PC-3 (cell line): Measurements from ENCODE around the gene PXK. TPM values are rescaled to one million over a fixed set of nuclear protein-coding genes. Genes with fewer than 3 reads are reported as not detected.

ENCODE experiments used
- ATAC-seq: fragments of 200-7000 bp; cut with Tn5 transposase; 2 replicates; pipeline ENCODE4 v1.9.1; 2020; ENCODE audit warnings: mild to moderate bottlenecking, moderate library complexity
- BruUV-seq: library from RNA; stranded (reverse); fragments of 400-500 nt; replicated peaks from 2 replicates; lab custom pipeline; 2021; lab: Mats Ljungman, UMichigan
- CTCF ChIA-PET: fragments of 300-600 bp; sonication (Branson Sonifier 250); formaldehyde crosslinking; loops from one replicate; lab custom pipeline; 2022; ENCODE audit warnings: antibody characterized with exemption; lab: Charles Lee
- POLR2A ChIA-PET: fragments of 300-600 bp; sonication (Branson Sonifier 250); formaldehyde crosslinking; loops from one replicate; lab custom pipeline; 2022; ENCODE audit warnings: antibody characterized with exemption; ENCODE audit not compliant: unreplicated experiment; lab: Charles Lee
- DNase-seq: peaks from one replicate; pipeline ENCODE4 v3.0.0-alpha.2; 2015
- H2AFZ ChIP-seq: fragments of 300-600 bp; sonication (generic); 2 replicates; pipeline ENCODE4 v1.6.0; 2016; ENCODE audit warnings: antibody characterized with exemption, low read length
- H3F3A ChIP-seq: fragments of 300-600 bp; sonication (generic); one replicate; pipeline ENCODE4 v1.6.0; 2017; ENCODE audit warnings: antibody characterized with exemption, low read length, control low read depth, mild to moderate bottlenecking; ENCODE audit not compliant: unreplicated experiment
- H3K27ac ChIP-seq: fragments of 300-600 bp; sonication (generic); 2 replicates; pipeline ENCODE4 v1.5.1; 2016; ENCODE audit warnings: mild to moderate bottlenecking, low read length
- H3K27me3 ChIP-seq: fragments of 300-600 bp; sonication (generic); 2 replicates; pipeline ENCODE4 v1.6.1; 2016; ENCODE audit warnings: low read length, mixed read lengths
- H3K36me3 ChIP-seq: fragments of 300-600 bp; sonication (generic); 2 replicates; pipeline ENCODE4 v1.6.1; 2016; ENCODE audit warnings: low read depth, mixed run types, low read length, mixed read lengths
- H3K4me1 ChIP-seq: fragments of 300-600 bp; sonication (generic); 2 replicates; pipeline ENCODE4 v1.5.1; 2016; ENCODE audit warnings: low read length; ENCODE audit not compliant: insufficient read depth
- H3K4me2 ChIP-seq: fragments of 300-600 bp; sonication (generic); 2 replicates; pipeline ENCODE4 v1.6.0; 2016; ENCODE audit warnings: low read length
- H3K4me3 ChIP-seq: fragments of 300-600 bp; sonication (generic); 2 replicates; pipeline ENCODE4 v1.5.1; 2016; ENCODE audit warnings: mild to moderate bottlenecking, low read length, mixed read lengths
- H3K79me2 ChIP-seq: fragments of 300-600 bp; sonication (generic); 2 replicates; pipeline ENCODE4 v1.6.1; 2017; ENCODE audit warnings: low read length, mixed read lengths
- H3K9ac ChIP-seq: fragments of 300-600 bp; sonication (generic); 2 replicates; pipeline ENCODE4 v1.6.0; 2016; ENCODE audit warnings: mild to moderate bottlenecking, low read length
- H3K9me2 ChIP-seq: fragments of 300-600 bp; sonication (generic); replicated peaks from 2 replicates; pipeline ENCODE4 v1.6.1; 2016; ENCODE audit warnings: mixed run types, low read length, mixed read lengths
- H3K9me3 ChIP-seq: fragments of 300-600 bp; sonication (generic); 2 replicates; pipeline ENCODE4 v1.6.1; 2016; ENCODE audit warnings: low read length, mixed read lengths
- H4K20me1 ChIP-seq: fragments of 300-600 bp; sonication (generic); 2 replicates; pipeline ENCODE4 v1.6.1; 2016; ENCODE audit warnings: low read length, mixed read lengths
- CTCF ChIP-seq: fragments of 300-600 bp; sonication (generic); conservative IDR thresholded peaks from 2 replicates; pipeline ENCODE4 v1.5.1; 2017; ENCODE audit warnings: antibody characterized with exemption, low read depth, mild to moderate bottlenecking, low read length
- EZH2 ChIP-seq: fragments of 300-600 bp; sonication (generic); IDR thresholded peaks from one replicate; pipeline ENCODE4 v1.6.1; 2017; ENCODE audit warnings: antibody characterized with exemption, mild to moderate bottlenecking, low read length; ENCODE audit not compliant: unreplicated experiment
- EZH2phosphoT487 ChIP-seq: fragments of 300-600 bp; sonication (generic); IDR thresholded peaks from 2 replicates; pipeline ENCODE4 v1.6.1; 2018; ENCODE audit warnings: mild to moderate bottlenecking, antibody characterized with exemption, low read length, borderline replicate concordance
- intact Hi-C: fragments of 100-400 bp; cut with micrococcal nuclease; formaldehyde crosslinking; loops from 2 replicates; pipeline ENCODE4 v1.9.0; 2023
- total RNA-seq: library from RNA; depleted of rRNA; stranded (reverse); fragments of >200 nt; gene quantifications from 2 replicates; pipeline ENCODE4 v1.2.3, GENCODE V29; 2014

Gene PXK
- total RNA-seq, 1 experiment from 2014 or later = 14.5 TPM

GRCh38 chr3:58459160-58459559 is 126.5 kb downstream of the PXK start:
- Histone ChIP-seq H3K4me2 (no peak overlapping the region), H3K9ac (no peak overlapping the region), H3K9me3 (peaks cover 4% of the 10 kb centered on the region; the same call in 1 of the 2 replicates), H4K20me1 (no peaks in the 10 kb centered on the region), H3K4me1 (peaks cover 13% of the 10 kb centered on the region), H2AFZ (no peak overlapping the region), H3K36me3 (no peaks in the 10 kb centered on the region), H3K79me2 (no peaks in the 10 kb centered on the region), H3K9me2 (no peaks in the 10 kb centered on the region), H3K27me3 (no peaks in the 10 kb centered on the region), H3F3A (no peaks in the 10 kb centered on the region), H3K27ac (no peak overlapping the region), H3K4me3 (no peak overlapping the region)
- TF ChIP-seq CTCF = no peak
- no peak for TF ChIP-seq EZH2phosphoT487
- TF ChIP-seq EZH2 = no peak
- BruUV-seq = no TSS peak
- no peak for DNase-seq
- intact Hi-C loops = no loop called here
- ChIA-PET CTCF (no interaction called here), POLR2A (no interaction called here)
- ATAC-seq = no peak

GRCh38 chr3:58462829-58463180 is 130.1 kb downstream of the PXK start:
- CTCF ChIA-PET = no interaction called here
- no peaks in the 10 kb centered on the region for H3K27me3 ChIP-seq
- H3F3A ChIP-seq = no peaks in the 10 kb centered on the region
- H2AFZ ChIP-seq = no peak overlapping the region; the same call in 1 of the 2 replicates
- DNase-seq = no peak
- H3K79me2 ChIP-seq = no peaks in the 10 kb centered on the region
- POLR2A ChIA-PET = no interaction called here
- no peak; the same call in 1 of the 2 replicates for ATAC-seq
- no peaks in the 10 kb centered on the region for H3K9me2 ChIP-seq
- no peak overlapping the region for H3K9ac ChIP-seq
- BruUV-seq = no TSS peak
- H3K27ac ChIP-seq = no peak overlapping the region
- no peak overlapping the region for H3K4me3 ChIP-seq
- intact Hi-C loops = loop anchor here (1.0 kb wide), 2 partner anchors 28 to 69 kb away; no protein-coding TSS in a partner anchor
- H3K4me1 ChIP-seq = peaks cover 14% of the 10 kb centered on the region
- H3K9me3 ChIP-seq = no peaks in the 10 kb centered on the region
- H4K20me1 ChIP-seq = no peaks in the 10 kb centered on the region
- no peaks in the 10 kb centered on the region for H3K36me3 ChIP-seq
- TF ChIP-seq EZH2 (no peak), EZH2phosphoT487 (no peak), CTCF (no peak)
- peak overlapping the region; percentile 71 for H3K4me2 ChIP-seq

- Histone ChIP-seq H3K79me2 (no peaks in the 10 kb centered on the region), H3K4me3 (peak overlapping the region; percentile 32), H2AFZ (peak overlapping the region; percentile 77), H3K9me3 (no peaks in the 10 kb centered on the region), H3K9me2 (no peaks in the 10 kb centered on the region), H3K36me3 (no peaks in the 10 kb centered on the region), H3K4me1 (peaks cover 14% of the 10 kb centered on the region), H3K27me3 (no peaks in the 10 kb centered on the region), H3K9ac (no peak overlapping the region), H3K4me2 (peak overlapping the region; percentile 71), H4K20me1 (no peaks in the 10 kb centered on the region), H3F3A (no peaks in the 10 kb centered on the region), H3K27ac (no peak overlapping the region)
- TF ChIP-seq EZH2phosphoT487 (no peak), EZH2 (no peak), CTCF (peak; percentile 98)
- ChIA-PET POLR2A (no interaction called here), CTCF (interaction anchor here (1.1 kb wide), 1 partner anchor 63 kb away, joined by 5 read pairs; no protein-coding TSS in a partner anchor)
- ATAC-seq = peak; percentile 99
- DNase-seq = peak; percentile 90
- BruUV-seq = no TSS peak
- intact Hi-C loops = loop anchor here (1.0 kb wide), 2 partner anchors 28 to 69 kb away; no protein-coding TSS in a partner anchor
Observed at GRCh38 chr3:58463181-58463941, 130.7 kb downstream of the PXK start.
